Measurements from ENCODE around the gene TMEM119. TPM values are rescaled to one million over a fixed set of nuclear protein-coding genes. Genes with fewer than 3 reads are reported as not detected.

The TMEM119 gene
- polyA plus RNA-seq, 1 of the 3 experiments (the other 2 are of a cell fraction) = 25.7 TPM

DNA sequence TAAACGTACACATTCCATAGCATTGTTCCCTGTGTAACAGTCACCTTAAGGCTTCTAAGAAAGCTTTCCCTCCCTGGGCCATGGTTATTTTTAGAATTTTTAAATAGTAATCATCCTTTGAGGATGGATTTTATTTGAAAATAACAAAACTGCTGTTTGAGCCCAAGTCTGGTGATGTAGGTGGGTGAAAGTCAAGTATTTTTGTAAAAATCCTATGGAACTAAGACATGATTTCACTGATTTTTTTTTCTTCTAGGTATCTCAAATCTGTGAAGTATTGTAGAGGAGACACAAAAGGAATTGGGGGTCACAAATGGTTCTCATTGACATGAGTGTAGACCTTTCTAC lies 34.1 kb downstream of the TMEM119 start (continued):
- TF ChIP-seq, protein P1, sequence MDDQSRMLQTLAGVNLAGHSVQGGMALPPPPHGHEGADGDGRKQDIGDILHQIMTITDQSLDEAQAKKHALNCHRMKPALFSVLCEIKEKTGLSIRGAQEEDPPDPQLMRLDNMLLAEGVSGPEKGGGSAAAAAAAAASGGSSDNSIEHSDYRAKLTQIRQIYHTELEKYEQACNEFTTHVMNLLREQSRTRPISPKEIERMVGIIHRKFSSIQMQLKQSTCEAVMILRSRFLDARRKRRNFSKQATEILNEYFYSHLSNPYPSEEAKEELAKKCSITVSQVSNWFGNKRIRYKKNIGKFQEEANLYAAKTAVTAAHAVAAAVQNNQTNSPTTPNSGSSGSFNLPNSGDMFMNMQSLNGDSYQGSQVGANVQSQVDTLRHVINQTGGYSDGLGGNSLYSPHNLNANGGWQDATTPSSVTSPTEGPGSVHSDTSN (IDR thresholded peaks at IDR 0.05) = no peak
- no peak for TF ChIP-seq YY1 (IDR thresholded peaks at IDR 0.05; ENCODE audit: low read depth)
- no peak for TF ChIP-seq SMC3 (IDR thresholded peaks at IDR 0.05; ENCODE audit: low read depth, low read length)
- TF ChIP-seq SIN3A (IDR thresholded peaks at IDR 0.05; ENCODE audit: borderline replicate concordance, low read depth, low read length) = no peak
- no peak for TF ChIP-seq TAF1 (IDR thresholded peaks at IDR 0.05; ENCODE audit: borderline replicate concordance, low read depth, low read length)

DNA sequence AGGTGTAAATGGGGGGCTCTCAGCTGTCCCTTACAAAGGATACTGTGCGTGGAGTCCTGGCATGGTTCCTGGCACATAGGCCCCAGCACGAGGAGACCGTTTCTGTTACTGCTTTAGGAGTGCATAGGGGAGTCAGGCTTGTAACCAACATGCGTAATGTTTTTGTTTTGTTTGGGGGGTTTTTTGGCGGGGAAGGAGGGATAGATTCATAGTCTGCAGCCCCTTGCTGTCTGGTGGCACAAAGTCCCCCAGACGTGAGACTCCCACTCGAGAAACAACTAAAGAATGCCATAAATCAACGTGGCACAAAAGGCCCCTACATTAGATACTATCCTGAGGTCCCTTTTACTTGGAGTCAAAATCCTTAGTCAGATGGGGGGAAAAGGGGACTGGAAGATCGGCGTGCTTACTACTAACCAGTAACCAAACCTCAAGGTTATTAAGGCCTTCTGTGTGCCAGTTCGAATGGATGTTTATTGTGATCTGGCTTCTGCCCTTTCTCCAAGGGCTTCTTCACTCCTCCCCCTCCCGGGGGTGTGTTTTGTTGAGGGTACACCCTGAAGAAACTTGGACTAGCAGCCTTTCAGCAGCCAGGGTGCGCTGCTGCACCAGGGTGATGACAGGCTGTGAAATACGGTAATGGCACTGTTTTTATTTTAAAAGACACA lies 34.6 kb downstream of the TMEM119 start:
- Histone ChIP-seq H3K9me3 (no peaks in the 10 kb centered on the region), H3K27me3 (ENCODE audit: insufficient read depth) (no peaks in the 10 kb centered on the region), H3F3A (replicated peaks; ENCODE audit: insufficient read depth) (peaks cover 25% of the 10 kb centered on the region), H3K9ac (peak overlapping the region; percentile 83), H3K4me3 (ENCODE audit: low read depth in 2 of 2, low read length in 1 of 2) (peak overlapping the region; percentile 67 to 97), H3K4me1 (ENCODE audit: control insufficient read depth in 1 of 2, insufficient read depth in 2 of 2, low read depth in 1 of 2, low read length in 1 of 2) (peaks cover 31 to 41% of the 10 kb centered on the region in 2 experiments), H2AFZ (ENCODE audit: low read depth) (peak overlapping the region; percentile 52; the same call in 1 of the 2 replicates), H3K79me2 (ENCODE audit: insufficient read depth) (peaks cover 55% of the 10 kb centered on the region), H3K36me3 (replicated peaks in 1 of 2; ENCODE audit: control insufficient read depth in 1 of 2, insufficient read depth in 2 of 2, low read length in 1 of 2) (peaks cover 34 to 44% of the 10 kb centered on the region in 2 experiments), H4K20me1 (ENCODE audit: insufficient read depth) (peaks cover 5% of the 10 kb centered on the region; the same call in 1 of the 2 replicates), H3K27ac (ENCODE audit: low read depth in 2 of 2, low read length in 1 of 2) (peak overlapping the region; percentile 65 to 85), H3K4me2 (peak overlapping the region; percentile 94), H3K9me2 (no peaks in the 10 kb centered on the region)
- DNase-seq = peak; percentile 79
- WGBS (ENCODE audit: low lambda C conversion rate) = under 1% methylated on average over 14 of the region's 14 CpGs
- POLR2A ChIA-PET = interaction anchor here (1.2 kb wide), 1 partner anchor 240 kb away, joined by 5 read pairs; no protein-coding TSS in a partner anchor
- CTCF ChIA-PET = interaction anchor here (0.6 to 16.0 kb wide), 14 partner anchors 23 to 645 kb away, joined by 3 to 503 read pairs (median 3); no protein-coding TSS in a partner anchor
- TF ChIP-seq TCF12 (IDR thresholded peaks at IDR 0.05) (peak; percentile 20; the same call in 1 of the 2 replicates), MEF2A (IDR thresholded peaks at IDR 0.05; ENCODE audit: borderline replicate concordance, low read depth) (no peak), TAF1 (IDR thresholded peaks at IDR 0.05; ENCODE audit: borderline replicate concordance, low read depth, low read length) (no peak), POLR2AphosphoS5 (IDR thresholded peaks at IDR 0.05; ENCODE audit: low read depth, low read length) (0 out of 2 replicates have a peak, but pooled peaks have one; percentile 49), SIN3A (IDR thresholded peaks at IDR 0.05; ENCODE audit: borderline replicate concordance, low read depth, low read length) (peak; percentile 88; the same call in 1 of the 2 replicates), GATA2 (CRISPR knock-in tag; IDR thresholded peaks at IDR 0.05) (no peak), EZH2phosphoT487 (IDR thresholded peaks at IDR 0.05; ENCODE audit: borderline replicate concordance, low read depth) (no peak), RCOR1 (IDR thresholded peaks at IDR 0.05; ENCODE audit: low read length) (no peak), NFIC (IDR thresholded peaks at IDR 0.05; ENCODE audit: borderline replicate concordance) (no peak), CHD2 (IDR thresholded peaks at IDR 0.05; ENCODE audit: low read length, partially characterized antibody) (peak; percentile 64), EP300 (IDR thresholded peaks at IDR 0.05; ENCODE audit: borderline replicate concordance in 1 of 2, low read depth in 1 of 2, low read length in 1 of 2) (no peak), GABPA (IDR thresholded peaks at IDR 0.05; ENCODE audit: low read depth) (no peak), MXI1 (IDR thresholded peaks at IDR 0.05; ENCODE audit: low read depth, low read length) (no peak), JUND (IDR thresholded peaks at IDR 0.05) (no peak), FOXM1 (IDR thresholded peaks at IDR 0.05; ENCODE audit: low read depth) (no peak), FOSL2 (IDR thresholded peaks at IDR 0.05; ENCODE audit: borderline replicate concordance, low read depth) (no peak), YY1 (IDR thresholded peaks at IDR 0.05; ENCODE audit: low read depth) (no peak), FOXJ3 (CRISPR knock-in tag; IDR thresholded peaks at IDR 0.05) (no peak), RXRA (IDR thresholded peaks at IDR 0.05; ENCODE audit: borderline replicate concordance, low read depth) (no peak), ELF1 (IDR thresholded peaks at IDR 0.05) (no peak), TEAD4 (IDR thresholded peaks at IDR 0.05; ENCODE audit: borderline replicate concordance, insufficient read depth) (no peak), SMC3 (IDR thresholded peaks at IDR 0.05; ENCODE audit: low read depth, low read length) (peak; percentile 90)
- TF ChIP-seq, protein P2, sequence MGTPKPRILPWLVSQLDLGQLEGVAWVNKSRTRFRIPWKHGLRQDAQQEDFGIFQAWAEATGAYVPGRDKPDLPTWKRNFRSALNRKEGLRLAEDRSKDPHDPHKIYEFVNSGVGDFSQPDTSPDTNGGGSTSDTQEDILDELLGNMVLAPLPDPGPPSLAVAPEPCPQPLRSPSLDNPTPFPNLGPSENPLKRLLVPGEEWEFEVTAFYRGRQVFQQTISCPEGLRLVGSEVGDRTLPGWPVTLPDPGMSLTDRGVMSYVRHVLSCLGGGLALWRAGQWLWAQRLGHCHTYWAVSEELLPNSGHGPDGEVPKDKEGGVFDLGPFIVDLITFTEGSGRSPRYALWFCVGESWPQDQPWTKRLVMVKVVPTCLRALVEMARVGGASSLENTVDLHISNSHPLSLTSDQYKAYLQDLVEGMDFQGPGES (IDR thresholded peaks at IDR 0.05; ENCODE audit: low read depth, low read length) = no peak
- TF ChIP-seq, protein P3, sequence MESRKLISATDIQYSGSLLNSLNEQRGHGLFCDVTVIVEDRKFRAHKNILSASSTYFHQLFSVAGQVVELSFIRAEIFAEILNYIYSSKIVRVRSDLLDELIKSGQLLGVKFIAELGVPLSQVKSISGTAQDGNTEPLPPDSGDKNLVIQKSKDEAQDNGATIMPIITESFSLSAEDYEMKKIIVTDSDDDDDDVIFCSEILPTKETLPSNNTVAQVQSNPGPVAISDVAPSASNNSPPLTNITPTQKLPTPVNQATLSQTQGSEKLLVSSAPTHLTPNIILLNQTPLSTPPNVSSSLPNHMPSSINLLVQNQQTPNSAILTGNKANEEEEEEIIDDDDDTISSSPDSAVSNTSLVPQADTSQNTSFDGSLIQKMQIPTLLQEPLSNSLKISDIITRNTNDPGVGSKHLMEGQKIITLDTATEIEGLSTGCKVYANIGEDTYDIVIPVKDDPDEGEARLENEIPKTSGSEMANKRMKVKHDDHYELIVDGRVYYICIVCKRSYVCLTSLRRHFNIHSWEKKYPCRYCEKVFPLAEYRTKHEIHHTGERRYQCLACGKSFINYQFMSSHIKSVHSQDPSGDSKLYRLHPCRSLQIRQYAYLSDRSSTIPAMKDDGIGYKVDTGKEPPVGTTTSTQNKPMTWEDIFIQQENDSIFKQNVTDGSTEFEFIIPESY (IDR thresholded peaks at IDR 0.05; ENCODE audit: borderline replicate concordance, low read depth) = no peak
- TF ChIP-seq, protein P4, sequence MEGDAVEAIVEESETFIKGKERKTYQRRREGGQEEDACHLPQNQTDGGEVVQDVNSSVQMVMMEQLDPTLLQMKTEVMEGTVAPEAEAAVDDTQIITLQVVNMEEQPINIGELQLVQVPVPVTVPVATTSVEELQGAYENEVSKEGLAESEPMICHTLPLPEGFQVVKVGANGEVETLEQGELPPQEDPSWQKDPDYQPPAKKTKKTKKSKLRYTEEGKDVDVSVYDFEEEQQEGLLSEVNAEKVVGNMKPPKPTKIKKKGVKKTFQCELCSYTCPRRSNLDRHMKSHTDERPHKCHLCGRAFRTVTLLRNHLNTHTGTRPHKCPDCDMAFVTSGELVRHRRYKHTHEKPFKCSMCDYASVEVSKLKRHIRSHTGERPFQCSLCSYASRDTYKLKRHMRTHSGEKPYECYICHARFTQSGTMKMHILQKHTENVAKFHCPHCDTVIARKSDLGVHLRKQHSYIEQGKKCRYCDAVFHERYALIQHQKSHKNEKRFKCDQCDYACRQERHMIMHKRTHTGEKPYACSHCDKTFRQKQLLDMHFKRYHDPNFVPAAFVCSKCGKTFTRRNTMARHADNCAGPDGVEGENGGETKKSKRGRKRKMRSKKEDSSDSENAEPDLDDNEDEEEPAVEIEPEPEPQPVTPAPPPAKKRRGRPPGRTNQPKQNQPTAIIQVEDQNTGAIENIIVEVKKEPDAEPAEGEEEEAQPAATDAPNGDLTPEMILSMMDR (IDR thresholded peaks at IDR 0.05) = peak; percentile 94
